Mammary epithelial cell (primary cell): ENCODE results near the gene RSRC2.

Experiments
- EZH2 ChIP-seq: IDR thresholded peaks from 2 replicates; pipeline ENCODE4 v1.6.1; 2012; ENCODE audit warnings: low read length, inconsistent platforms, borderline replicate concordance
- TF ChIP-seq, protein P1 (sequence below), 2 donors: IDR thresholded peaks in 1 of 2; conservative IDR thresholded peaks in 1 of 2; 2 replicates each; pipeline ENCODE4 v1.5.1; 2011 to 2012; ENCODE audit warnings: inconsistent platforms in 2 of 2, low read length in 2 of 2, mild to moderate bottlenecking in 2 of 2, control low read depth in 1 of 2, low read depth in 1 of 2; ENCODE audit not compliant: insufficient read depth in 1 of 2; ENCODE audit errors: extremely low read depth in 1 of 2

- TF ChIP-seq, protein P1, sequence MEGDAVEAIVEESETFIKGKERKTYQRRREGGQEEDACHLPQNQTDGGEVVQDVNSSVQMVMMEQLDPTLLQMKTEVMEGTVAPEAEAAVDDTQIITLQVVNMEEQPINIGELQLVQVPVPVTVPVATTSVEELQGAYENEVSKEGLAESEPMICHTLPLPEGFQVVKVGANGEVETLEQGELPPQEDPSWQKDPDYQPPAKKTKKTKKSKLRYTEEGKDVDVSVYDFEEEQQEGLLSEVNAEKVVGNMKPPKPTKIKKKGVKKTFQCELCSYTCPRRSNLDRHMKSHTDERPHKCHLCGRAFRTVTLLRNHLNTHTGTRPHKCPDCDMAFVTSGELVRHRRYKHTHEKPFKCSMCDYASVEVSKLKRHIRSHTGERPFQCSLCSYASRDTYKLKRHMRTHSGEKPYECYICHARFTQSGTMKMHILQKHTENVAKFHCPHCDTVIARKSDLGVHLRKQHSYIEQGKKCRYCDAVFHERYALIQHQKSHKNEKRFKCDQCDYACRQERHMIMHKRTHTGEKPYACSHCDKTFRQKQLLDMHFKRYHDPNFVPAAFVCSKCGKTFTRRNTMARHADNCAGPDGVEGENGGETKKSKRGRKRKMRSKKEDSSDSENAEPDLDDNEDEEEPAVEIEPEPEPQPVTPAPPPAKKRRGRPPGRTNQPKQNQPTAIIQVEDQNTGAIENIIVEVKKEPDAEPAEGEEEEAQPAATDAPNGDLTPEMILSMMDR (conservative IDR thresholded peaks at IDR 0.05 in 1 of 2, IDR thresholded peaks at IDR 0.05 in 1 of 2; ENCODE audit: extremely low read depth in 1 of 2, insufficient read depth in 1 of 2, low read depth in 1 of 2, low read length in 2 of 2) = no peak
- TF ChIP-seq EZH2 = no peak
Measured at GRCh38 chr12:122558745-122559641, 32.3 kb upstream of the RSRC2 start.
